ENCODE data around the gene OSM.

OSM gene

DNA sequence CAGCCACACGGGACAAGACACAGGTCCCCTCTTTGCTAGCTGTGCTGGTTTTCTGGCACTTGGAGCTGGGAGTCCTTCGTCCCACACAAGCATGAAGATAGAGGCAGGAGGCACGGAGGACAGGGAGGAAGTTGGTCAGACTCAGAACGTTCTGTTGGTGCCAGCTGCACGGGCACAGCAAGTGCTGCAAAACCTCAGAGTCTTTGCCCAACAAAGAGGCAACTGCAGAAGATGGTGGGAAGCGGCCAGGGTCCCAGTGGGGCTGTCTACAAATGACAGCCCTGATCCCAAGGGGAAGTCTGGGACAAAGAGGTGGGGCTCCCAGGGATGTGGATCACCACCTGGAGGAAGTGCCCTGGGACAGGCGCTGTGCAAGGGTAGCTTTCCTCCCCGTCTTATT is 9.4 kb upstream of the OSM start:
- Histone ChIP-seq H3K79me2 (ENCODE audit: low read length) (no peaks in the 10 kb centered on the region), H3K27me3 (ENCODE audit: low read depth, low read length) (peaks cover 23% of the 10 kb centered on the region), H4K20me1 (ENCODE audit: insufficient read depth, low read length) (no peaks in the 10 kb centered on the region), H3K9ac (ENCODE audit: low read length) (no peak overlapping the region), H3K4me2 (ENCODE audit: low read length) (peak overlapping the region; percentile 58), H3K9me3 (ENCODE audit: insufficient read depth, low read length) (no peaks in the 10 kb centered on the region), H3K36me3 (replicated peaks; ENCODE audit: low read depth, low read length) (no peaks in the 10 kb centered on the region), H2AFZ (ENCODE audit: low read depth, low read length) (peak overlapping the region; percentile 81; the same call in 1 of the 2 replicates), H3K4me1 (ENCODE audit: low read length) (peaks cover 7% of the 10 kb centered on the region; the same call in 1 of the 2 replicates), H3K27ac (ENCODE audit: low read length) (no peak overlapping the region), H3K4me3 (ENCODE audit: low read length) (peak overlapping the region; percentile 58)
- TF ChIP-seq EZH2phosphoT487 (IDR thresholded peaks at IDR 0.05; ENCODE audit: low read depth) (no peak), CTCF (IDR thresholded peaks at IDR 0.05; ENCODE audit: low read depth, low read length) (no peak)

DNA sequence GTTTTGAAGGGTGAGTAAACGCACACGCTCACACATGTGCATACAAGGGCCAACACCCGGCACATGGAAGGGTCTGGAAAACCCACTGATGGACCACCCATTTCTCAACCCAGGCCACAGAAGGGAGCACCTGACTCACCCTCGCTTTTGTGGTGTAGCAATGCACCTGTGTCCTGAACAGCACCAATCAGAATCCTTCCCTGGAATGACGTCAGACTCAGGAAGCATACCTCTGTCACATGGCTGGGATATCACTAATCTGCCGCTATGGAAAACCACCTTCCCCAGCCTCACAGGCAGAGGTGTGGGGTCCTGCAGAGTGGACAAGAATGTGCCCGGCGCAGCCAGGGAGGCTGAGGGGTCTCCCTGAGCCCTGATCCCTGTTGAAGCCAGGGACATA is 9.0 kb upstream of the OSM start:
- H3K4me1 ChIP-seq (ENCODE audit: low read length): peaks cover 7% of the 10 kb centered on the region; the same call in 1 of the 2 replicates
- H3K27me3 ChIP-seq (ENCODE audit: low read depth, low read length): peaks cover 23% of the 10 kb centered on the region
- H3K27ac ChIP-seq (ENCODE audit: low read length): no peak overlapping the region
- peak overlapping the region; percentile 81; the same call in 1 of the 2 replicates for H2AFZ ChIP-seq (ENCODE audit: low read depth, low read length)
- H3K4me3 ChIP-seq (ENCODE audit: low read length): peak overlapping the region; percentile 58
- no peaks in the 10 kb centered on the region for H4K20me1 ChIP-seq (ENCODE audit: insufficient read depth, low read length)
- no peak for TF ChIP-seq EZH2phosphoT487 (IDR thresholded peaks at IDR 0.05; ENCODE audit: low read depth)
- no peak for TF ChIP-seq CTCF (IDR thresholded peaks at IDR 0.05; ENCODE audit: low read depth, low read length)
- no peaks in the 10 kb centered on the region for H3K36me3 ChIP-seq (replicated peaks; ENCODE audit: low read depth, low read length)
- H3K4me2 ChIP-seq (ENCODE audit: low read length): peak overlapping the region; percentile 58
- no peaks in the 10 kb centered on the region for H3K9me3 ChIP-seq (ENCODE audit: insufficient read depth, low read length)
- H3K9ac ChIP-seq (ENCODE audit: low read length): no peak overlapping the region
- H3K79me2 ChIP-seq (ENCODE audit: low read length): no peaks in the 10 kb centered on the region

DNA sequence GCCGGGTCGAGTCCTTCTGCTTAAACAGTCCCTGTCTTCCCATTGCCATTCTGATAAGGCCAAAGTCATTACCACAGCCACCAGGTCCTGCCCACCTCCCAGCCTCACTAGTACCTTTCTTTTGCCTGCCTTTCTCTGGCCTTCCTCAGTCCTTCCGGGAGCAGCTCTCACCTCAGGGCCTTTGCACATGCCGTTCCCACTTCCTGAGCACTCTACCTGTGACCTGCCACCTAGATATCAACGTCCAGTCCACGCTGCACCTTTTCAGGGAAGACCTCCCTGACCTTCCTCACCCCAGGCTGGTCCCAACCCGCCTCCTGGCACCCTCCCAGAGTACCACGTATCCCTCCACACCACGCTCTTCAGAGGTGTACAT is 7.8 kb upstream of the OSM start:
- no peaks in the 10 kb centered on the region for H3K79me2 ChIP-seq (ENCODE audit: low read length)
- no peak overlapping the region for H3K27ac ChIP-seq (ENCODE audit: low read length)
- no peaks in the 10 kb centered on the region for H3K36me3 ChIP-seq (replicated peaks; ENCODE audit: low read depth, low read length)
- no peak overlapping the region for H3K9ac ChIP-seq (ENCODE audit: low read length)
- TF ChIP-seq EZH2phosphoT487 (IDR thresholded peaks at IDR 0.05; ENCODE audit: low read depth) (no peak), CTCF (IDR thresholded peaks at IDR 0.05; ENCODE audit: low read depth, low read length) (no peak)
- H3K4me3 ChIP-seq (ENCODE audit: low read length): no peak overlapping the region
- no peak overlapping the region for H3K4me2 ChIP-seq (ENCODE audit: low read length)
- no peaks in the 10 kb centered on the region for H4K20me1 ChIP-seq (ENCODE audit: insufficient read depth, low read length)
- peaks cover 7% of the 10 kb centered on the region; the same call in 1 of the 2 replicates for H3K4me1 ChIP-seq (ENCODE audit: low read length)
- peaks cover 17% of the 10 kb centered on the region for H3K27me3 ChIP-seq (ENCODE audit: low read depth, low read length)
- H2AFZ ChIP-seq (ENCODE audit: low read depth, low read length): no peak overlapping the region
- H3K9me3 ChIP-seq (ENCODE audit: insufficient read depth, low read length): no peaks in the 10 kb centered on the region

DNA sequence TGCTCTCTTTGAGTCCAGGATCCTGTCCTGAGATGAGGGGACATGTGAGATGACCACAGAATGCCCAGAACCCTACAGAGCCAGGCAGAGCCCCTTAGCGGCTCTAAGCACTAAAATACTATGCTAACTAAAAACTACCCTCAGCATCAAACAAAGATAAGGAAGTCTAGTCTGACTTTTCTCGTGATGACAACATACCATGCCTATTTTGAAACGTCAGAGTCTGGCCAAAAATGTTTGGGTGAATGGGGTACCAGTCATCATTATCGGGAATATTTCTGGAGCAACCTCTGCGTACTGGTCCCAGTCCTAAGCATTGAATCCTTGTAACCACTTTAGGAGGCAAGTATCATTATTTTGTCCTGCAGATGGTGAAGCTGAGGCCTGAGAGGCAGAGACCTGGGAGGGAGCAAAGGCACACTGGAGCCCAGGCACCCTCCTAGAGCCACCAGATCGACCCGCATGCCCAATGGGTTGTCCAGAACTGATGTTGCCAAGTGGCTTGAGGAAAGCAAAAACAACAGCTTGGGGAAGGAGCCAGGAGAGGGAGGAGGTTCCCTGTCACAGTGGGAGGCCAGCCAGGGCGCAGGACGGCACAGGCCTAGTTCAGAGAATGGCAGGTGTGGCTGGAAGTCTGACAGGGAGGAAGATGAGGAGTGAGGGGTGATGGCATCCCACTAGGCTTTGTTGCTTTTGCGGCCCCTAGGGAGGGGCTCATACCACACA is 7.2 kb upstream of the OSM start:
- no peaks in the 10 kb centered on the region for H3K79me2 ChIP-seq (ENCODE audit: low read length)
- H3K36me3 ChIP-seq (replicated peaks; ENCODE audit: low read depth, low read length): no peaks in the 10 kb centered on the region
- no peak overlapping the region for H3K4me3 ChIP-seq (ENCODE audit: low read length)
- no peak overlapping the region for H3K4me2 ChIP-seq (ENCODE audit: low read length)
- H3K9me3 ChIP-seq (ENCODE audit: insufficient read depth, low read length): no peaks in the 10 kb centered on the region
- H2AFZ ChIP-seq (ENCODE audit: low read depth, low read length): no peak overlapping the region
- H3K4me1 ChIP-seq (ENCODE audit: low read length): peaks cover 7% of the 10 kb centered on the region; the same call in 1 of the 2 replicates
- TF ChIP-seq EZH2phosphoT487 (IDR thresholded peaks at IDR 0.05; ENCODE audit: low read depth) (no peak), CTCF (IDR thresholded peaks at IDR 0.05; ENCODE audit: low read depth, low read length) (no peak)
- H4K20me1 ChIP-seq (ENCODE audit: insufficient read depth, low read length): no peaks in the 10 kb centered on the region
- H3K27ac ChIP-seq (ENCODE audit: low read length): no peak overlapping the region
- no peak overlapping the region for H3K9ac ChIP-seq (ENCODE audit: low read length)
- H3K27me3 ChIP-seq (ENCODE audit: low read depth, low read length): peaks cover 12% of the 10 kb centered on the region; the same call in 1 of the 2 replicates

All from OCI-LY3 (cell line).